Testis (tissue), 2 donors: ENCODE measurements around the gene TMEM121.

ENCODE experiments used
- POLR2A ChIP-seq: fragments of 450-650 bp; IDR thresholded peaks from one replicate; pipeline ENCODE4 v1.6.1; 2017; ENCODE audit warnings: antibody characterized with exemption, mild to moderate bottlenecking, moderate library complexity
- TF ChIP-seq, protein P1 (sequence below), 3 experiments: fragments of 450-650 bp in 2 of 3; fragments of 200-600 bp in 1 of 3; sonication (generic) in 1 of 3; IDR thresholded peaks; one replicate each; pipeline ENCODE4 v1.5.1; 2016 to 2019; ENCODE audit warnings: antibody characterized with exemption in 3 of 3, mild to moderate bottlenecking in 2 of 3, moderate library complexity in 1 of 3

DNA sequence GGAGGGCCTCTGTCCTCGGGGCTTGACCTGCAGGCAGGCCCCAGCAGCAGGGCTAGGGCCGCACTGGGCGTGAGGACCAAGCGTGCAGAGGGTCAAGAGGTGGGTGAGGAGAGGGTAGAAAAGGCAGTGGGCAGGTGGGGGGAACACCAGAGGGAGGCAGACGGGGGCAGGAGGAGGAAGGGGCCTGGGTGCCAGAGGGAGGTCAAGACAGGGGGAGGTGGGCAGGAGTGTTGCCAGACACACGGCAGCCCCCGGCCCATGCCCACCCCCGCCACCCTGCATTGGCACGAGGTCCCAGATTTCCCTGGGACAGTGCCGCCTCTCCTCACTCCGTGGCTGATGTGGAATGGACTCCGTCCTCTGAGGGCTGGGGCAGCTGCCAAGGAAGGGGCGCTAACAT, 8.2 kb downstream of the TMEM121 start:
- TF ChIP-seq, protein P1, sequence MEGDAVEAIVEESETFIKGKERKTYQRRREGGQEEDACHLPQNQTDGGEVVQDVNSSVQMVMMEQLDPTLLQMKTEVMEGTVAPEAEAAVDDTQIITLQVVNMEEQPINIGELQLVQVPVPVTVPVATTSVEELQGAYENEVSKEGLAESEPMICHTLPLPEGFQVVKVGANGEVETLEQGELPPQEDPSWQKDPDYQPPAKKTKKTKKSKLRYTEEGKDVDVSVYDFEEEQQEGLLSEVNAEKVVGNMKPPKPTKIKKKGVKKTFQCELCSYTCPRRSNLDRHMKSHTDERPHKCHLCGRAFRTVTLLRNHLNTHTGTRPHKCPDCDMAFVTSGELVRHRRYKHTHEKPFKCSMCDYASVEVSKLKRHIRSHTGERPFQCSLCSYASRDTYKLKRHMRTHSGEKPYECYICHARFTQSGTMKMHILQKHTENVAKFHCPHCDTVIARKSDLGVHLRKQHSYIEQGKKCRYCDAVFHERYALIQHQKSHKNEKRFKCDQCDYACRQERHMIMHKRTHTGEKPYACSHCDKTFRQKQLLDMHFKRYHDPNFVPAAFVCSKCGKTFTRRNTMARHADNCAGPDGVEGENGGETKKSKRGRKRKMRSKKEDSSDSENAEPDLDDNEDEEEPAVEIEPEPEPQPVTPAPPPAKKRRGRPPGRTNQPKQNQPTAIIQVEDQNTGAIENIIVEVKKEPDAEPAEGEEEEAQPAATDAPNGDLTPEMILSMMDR (IDR thresholded peaks at IDR 0.05): no peak
- TF ChIP-seq POLR2A: no peak
